Measurements from ENCODE around the gene NBEA.
"Not testable (repeated sequence)": the region's sequence is repeated elsewhere in the genome, so short reads cannot be mapped to it uniquely, and the experiment has no call there.

NBEA gene

GRCh38 chr13:34944751-34945150 lies 2.7 kb downstream of the NBEA start:
- no peak for DNase-seq (ENCODE audit: low read depth in 3 of 3)

DNA sequence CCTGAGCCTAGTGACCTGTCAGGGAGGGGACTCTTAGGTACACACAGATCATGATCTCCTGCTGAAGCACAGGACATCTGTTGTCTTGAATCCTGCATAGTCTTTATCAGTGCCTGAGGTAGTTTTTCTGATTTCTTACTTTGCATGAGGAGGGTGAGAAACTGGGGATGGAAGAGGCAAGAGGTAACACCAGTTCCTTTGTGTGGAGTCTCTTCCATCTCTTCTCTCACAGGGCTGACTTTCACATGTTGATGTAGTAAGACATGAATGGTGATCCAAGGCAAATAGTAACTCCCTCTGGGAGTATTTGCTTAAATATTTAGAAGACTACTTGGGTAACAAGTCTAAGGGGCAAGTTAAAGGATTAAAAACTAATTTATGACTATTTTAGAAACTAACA lies 9.5 kb downstream of the NBEA start:
- DNase-seq (ENCODE audit: low read depth in 3 of 3) = no peak

DNA sequence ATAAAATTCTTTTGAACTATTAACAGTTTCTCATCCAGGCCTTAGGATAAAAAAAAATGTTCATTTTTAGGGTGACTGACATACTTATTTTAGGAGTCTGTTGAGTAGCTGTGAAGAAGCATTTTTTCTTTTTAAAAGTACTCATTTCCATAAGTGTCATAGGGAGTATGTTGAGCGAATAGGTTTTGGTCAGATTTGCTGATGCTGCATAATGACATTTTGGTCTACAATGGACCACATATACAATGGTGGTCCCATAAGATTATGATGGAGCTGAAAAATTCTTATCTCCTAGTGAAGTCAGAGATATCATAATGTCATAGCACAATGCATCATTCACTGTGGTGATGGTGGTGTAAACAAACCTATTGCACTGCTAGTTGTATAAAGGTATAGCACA lies 17.4 kb downstream of the NBEA start:
- DNase-seq (ENCODE audit: low read depth in 3 of 3) = no peak

DNA sequence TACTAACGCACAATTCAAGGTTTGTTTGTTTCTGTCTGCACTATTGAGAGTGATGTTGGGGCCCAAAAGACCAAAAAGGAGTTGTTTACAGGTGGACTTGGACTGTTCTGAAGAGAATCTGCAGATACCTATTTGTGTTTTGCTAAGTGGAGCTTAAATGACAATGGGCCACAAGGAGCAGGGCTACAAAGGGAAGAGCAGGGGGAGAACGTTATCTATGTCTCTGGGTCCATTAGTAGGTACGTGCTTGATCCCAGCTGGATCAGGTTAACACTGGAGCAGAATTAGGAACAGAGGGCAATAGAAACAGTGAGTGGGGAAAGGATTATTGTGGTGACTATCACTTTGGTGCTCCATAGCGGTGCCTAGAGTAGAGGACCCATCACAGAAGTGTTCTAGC lies 22.5 kb downstream of the NBEA start:
- no peak for DNase-seq (ENCODE audit: low read depth in 3 of 3)

DNA sequence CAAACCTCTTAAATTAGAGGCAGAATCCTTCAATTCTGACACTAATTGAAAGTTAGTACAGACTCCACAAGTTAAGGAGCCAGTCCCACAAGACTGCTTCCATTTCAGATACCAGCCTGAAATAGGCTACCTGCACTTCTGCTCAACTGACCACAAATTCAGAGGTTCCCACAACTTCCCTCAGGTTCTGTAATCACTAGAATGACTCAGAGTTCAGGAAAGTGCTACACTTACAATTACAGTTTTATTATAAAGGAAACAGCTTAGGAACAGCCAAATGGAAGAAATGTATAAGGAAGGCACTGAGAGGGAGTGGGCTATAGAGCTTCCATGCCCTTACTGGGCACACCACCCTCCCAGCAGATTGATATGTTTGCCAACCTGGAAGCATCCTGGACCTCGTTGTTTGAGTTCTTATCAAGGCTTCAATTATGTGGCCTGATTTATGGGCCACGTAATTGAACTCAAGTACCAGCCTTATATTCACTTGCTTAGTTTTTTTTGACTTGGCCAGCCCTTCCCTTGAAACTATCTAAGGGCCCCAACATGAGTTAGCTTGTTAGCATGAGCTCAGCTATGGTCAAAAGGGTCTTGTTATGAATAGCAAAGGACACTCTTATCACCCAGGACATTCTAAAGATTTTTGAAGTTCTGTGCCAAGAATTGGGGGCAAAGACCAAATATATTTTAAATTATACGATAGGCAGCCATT lies 25.9 kb downstream of the NBEA start:
- no peak for DNase-seq (ENCODE audit: low read depth in 3 of 3)

DNA sequence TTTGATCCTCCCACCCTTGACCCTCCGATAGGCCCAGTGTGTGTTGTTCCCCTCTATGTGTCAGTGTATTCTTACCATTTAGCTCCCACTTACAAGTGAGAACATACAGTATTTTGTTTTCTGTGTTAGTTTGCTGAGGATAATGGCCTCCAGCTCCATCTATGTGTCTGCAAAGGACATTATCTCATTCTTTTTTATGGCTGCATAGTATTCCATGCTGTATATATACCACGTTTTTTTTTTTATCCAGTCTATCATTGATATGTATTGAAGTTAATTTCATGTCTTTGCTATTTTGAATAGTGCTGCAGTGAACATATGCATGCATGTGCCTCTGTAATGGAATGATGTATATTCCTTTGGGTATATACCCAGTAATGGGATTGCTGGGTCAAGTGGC lies 27.5 kb downstream of the NBEA start:
- DNase-seq (ENCODE audit: low read depth in 3 of 3) = not testable (repeated sequence)

GRCh38 chr13:34970961-34971360 lies 28.9 kb downstream of the NBEA start:
- DNase-seq (ENCODE audit: low read depth in 3 of 3) = no peak

- DNase-seq (ENCODE audit: low read depth in 3 of 3) = no peak
These were observed 29.4 kb downstream of the NBEA start for GRCh38 chr13:34971473-34971872.

DNA sequence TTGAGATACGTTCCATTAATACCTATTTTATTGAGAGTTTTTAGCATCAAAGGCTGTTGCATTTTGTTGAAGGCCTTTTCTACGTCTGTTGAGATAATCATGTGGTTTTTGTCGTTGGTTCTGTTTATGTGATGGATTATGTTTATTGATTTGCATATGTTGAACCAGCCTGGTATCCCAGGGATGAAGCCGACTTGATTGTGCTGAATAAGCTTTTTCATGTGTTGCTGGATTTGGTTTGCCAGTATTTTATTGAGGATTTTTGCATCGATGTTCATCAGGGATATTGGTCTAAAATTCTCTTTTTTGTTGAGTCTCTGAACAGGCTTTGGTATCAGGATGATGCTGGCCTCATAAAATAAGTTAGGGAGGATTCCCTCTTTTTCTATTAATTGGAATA lies 43.1 kb downstream of the NBEA start:
- DNase-seq (ENCODE audit: low read depth in 3 of 3) = not testable (repeated sequence)

DNA sequence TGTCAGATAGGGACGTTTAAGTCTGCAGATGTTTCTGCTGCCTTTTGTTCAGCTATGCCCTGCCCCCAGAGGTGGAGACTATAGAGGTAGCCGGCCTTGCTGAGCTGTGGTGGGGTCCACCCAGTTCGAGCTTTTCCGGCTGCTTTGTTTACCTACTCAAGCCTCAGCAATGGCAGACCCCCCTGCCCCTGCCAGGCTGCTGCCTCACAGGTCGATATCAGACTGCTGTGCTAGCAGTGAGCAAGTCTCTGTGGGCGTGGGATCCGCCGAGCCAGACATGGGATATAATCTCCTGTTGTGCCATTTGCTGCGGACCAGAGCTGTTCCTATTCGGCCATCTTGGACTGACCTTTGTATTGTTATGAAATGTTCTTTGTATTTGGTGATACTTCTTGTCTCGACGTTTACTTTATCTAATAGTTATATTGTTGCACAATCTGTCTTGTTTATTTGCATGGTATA lies 46.3 kb downstream of the NBEA start:
- DNase-seq (ENCODE audit: low read depth in 3 of 3) = no peak

DNA sequence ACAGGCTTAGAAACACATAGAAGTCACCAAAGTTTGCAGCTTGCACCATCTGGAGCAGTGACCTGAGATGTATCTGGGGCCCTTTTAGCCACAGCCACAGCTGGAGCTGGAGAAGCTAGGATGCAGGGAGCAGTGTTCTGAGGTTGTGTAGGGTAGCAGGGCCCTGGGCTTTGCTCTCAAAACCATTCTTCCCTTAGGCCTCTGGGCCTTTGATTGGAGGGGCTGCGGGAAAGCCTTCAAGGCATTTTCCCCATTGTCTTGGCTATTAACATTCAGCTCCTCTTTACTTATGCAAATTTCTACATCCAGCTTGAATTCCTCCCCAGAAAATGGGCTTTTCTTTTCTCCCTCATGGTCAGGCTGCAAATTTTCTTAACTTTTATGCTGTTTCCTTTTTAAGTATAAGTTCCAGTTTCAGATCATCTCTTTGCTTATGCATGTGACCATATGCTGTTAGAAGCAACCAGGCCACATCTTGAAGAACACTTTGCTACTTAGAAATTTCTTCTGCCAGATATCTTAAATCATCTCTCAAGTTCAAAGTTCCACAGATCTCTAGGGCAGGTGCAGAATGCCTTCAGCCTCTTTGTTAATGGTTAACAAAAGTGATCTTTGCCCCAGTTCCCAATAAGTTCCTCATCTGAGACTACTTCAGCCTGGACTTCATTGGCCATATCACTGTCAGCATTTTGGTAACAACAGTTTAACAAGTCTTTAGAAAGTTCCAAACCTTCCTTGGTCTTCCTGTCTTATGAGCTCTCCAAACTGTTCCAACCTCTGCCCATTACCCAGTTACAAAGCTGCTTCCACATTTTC lies 48.5 kb downstream of the NBEA start:
- no peak for DNase-seq (ENCODE audit: low read depth in 3 of 3)

- DNase-seq (ENCODE audit: low read depth in 3 of 3) = no peak
These were observed 51.4 kb downstream of the NBEA start for GRCh38 chr13:34993470-34993869.

DNA sequence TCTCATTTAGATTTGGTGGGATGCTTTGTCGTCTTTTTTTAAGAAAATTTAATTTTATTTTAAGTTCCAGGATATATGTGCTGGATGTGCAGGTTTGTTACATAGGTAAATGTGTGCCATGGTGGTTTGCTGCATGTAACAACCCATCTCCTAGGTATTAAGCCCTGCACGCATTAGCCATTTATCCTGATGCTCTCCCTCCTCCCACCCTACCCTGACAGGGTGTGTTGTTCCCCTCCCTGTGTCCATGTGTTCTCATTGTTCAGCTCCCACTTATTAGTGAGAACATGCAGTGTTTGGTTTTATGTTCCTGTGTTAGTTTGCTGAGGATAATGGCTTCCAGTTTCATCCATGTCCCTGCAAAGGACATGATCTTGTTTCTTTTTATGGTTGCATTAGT lies 61.7 kb downstream of the NBEA start:
- DNase-seq (ENCODE audit: low read depth in 3 of 3) = not testable (repeated sequence)

- DNase-seq (ENCODE audit: low read depth in 3 of 3) = no peak
These were observed 63.0 kb downstream of the NBEA start for GRCh38 chr13:35005051-35005450.

- DNase-seq (ENCODE audit: low read depth in 3 of 3) = no peak
These were observed 72.6 kb downstream of the NBEA start for GRCh38 chr13:35014606-35015213.

- no peak for DNase-seq (ENCODE audit: low read depth in 3 of 3)
These were observed 74.5 kb downstream of the NBEA start for GRCh38 chr13:35016362-35017112.

DNA sequence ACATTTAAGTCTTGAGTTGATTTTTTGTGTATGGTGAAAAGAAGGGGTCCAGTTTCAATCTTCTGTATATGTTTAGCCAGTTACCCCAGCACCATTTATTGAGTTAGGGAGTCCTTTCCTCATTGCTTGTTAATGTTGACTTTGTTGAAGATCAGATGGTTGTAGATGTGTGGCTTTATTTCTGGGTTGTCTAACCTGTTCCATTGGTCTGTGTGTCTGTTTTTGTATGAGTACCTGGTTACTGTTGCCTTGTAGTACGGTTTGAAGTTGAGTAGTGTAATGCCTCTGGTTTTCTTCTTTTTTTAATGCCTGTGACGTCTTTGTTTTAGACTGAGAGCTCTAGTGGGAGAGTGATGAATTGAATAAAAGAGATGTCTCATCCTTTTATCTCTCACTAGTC lies 83.2 kb downstream of the NBEA start:
- no peak for DNase-seq (ENCODE audit: low read depth in 3 of 3)

- DNase-seq (ENCODE audit: low read depth in 3 of 3) = no peak
These were observed 86.3 kb downstream of the NBEA start for GRCh38 chr13:35028338-35028867.

GRCh38 chr13:35039012-35039411 lies 96.9 kb downstream of the NBEA start:
- DNase-seq (ENCODE audit: low read depth in 3 of 3) = no peak

- no peak for DNase-seq (ENCODE audit: low read depth in 3 of 3)
These were observed 104.5 kb downstream of the NBEA start for GRCh38 chr13:35046587-35046986.

DNA sequence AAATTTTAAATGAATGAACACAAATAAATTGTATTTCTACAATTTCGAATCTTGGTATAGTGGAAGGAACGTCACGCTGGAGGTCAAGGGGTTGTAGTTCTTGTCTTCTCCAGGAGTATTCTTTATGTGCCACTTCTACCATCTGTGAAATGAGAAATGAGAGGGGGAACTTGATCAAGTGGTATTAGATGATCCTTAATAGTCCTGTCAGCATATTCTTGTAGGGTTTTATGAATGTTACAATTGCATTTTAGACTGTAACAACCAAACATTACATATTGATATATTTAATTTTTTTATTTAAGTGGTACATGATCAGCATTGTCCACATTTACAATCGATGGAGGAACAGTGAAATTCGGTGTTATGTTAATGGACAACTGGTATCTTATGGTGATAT lies 113.6 kb downstream of the NBEA start:
- no peak for DNase-seq (ENCODE audit: low read depth in 3 of 3)

GRCh38 chr13:35057858-35058257 lies 115.8 kb downstream of the NBEA start:
- DNase-seq (ENCODE audit: low read depth in 3 of 3) = no peak
